Calu3 (cell line): Measurements from ENCODE around the gene TSPAN9. TPM values are rescaled to one million over a fixed set of nuclear protein-coding genes. Genes with fewer than 3 reads are reported as not detected.

Source experiments
- BruUV-seq: library from RNA; stranded (reverse); fragments of 400-500 nt; replicated peaks from 2 replicates; lab custom pipeline; 2021; lab: Mats Ljungman, UMichigan
- CTCF ChIA-PET: fragments of 300-600 bp; sonication (Branson Sonifier 250); formaldehyde crosslinking; loops from one replicate; lab custom pipeline; 2022; ENCODE audit warnings: antibody characterized with exemption; lab: Charles Lee
- DNase-seq: peaks from one replicate; pipeline ENCODE4 v3.0.0; 2022
- H3K27ac Mint-ChIP-seq: one replicate; pipeline ENCODE4 v1.8.0; 2022; ENCODE audit warnings: mixed read lengths; ENCODE audit not compliant: unreplicated experiment
- H3K27me3 Mint-ChIP-seq: one replicate; pipeline ENCODE4 v1.8.0; 2022; ENCODE audit warnings: mixed read lengths; ENCODE audit not compliant: unreplicated experiment
- H3K36me3 Mint-ChIP-seq: one replicate; pipeline ENCODE4 v1.8.0; 2022; ENCODE audit warnings: mild to moderate bottlenecking, moderate library complexity, mixed read lengths; ENCODE audit not compliant: insufficient read depth, unreplicated experiment
- H3K4me1 Mint-ChIP-seq: one replicate; pipeline ENCODE4 v1.8.0; 2022; ENCODE audit warnings: mild to moderate bottlenecking, low read depth, mixed read lengths; ENCODE audit not compliant: unreplicated experiment
- H3K4me3 Mint-ChIP-seq: one replicate; pipeline ENCODE4 v1.8.0; 2022; ENCODE audit warnings: mild to moderate bottlenecking, low read depth, moderate library complexity, mixed read lengths; ENCODE audit not compliant: unreplicated experiment
- H3K9me3 Mint-ChIP-seq: one replicate; pipeline ENCODE4 v1.8.0; 2022; ENCODE audit warnings: low read depth, mixed read lengths; ENCODE audit not compliant: unreplicated experiment
- intact Hi-C: fragments of 100-400 bp; cut with micrococcal nuclease; formaldehyde crosslinking; loops from one replicate; pipeline ENCODE4 v1.10.0; 2022; ENCODE audit not compliant: unreplicated experiment
- total RNA-seq: library from RNA; stranded (reverse); gene quantifications from 2 replicates; pipeline ENCODE4 v1.2.3, GENCODE V29; 2022
- TF ChIP-seq, protein P1 (sequence below): fragments of 200-600 bp; IDR thresholded peaks from one replicate; pipeline ENCODE4 v1.8.0; 2022; ENCODE audit warnings: antibody characterized with exemption; ENCODE audit not compliant: unreplicated experiment

Gene TSPAN9
- total RNA-seq, 1 experiment from 2014 or later = 6.0 TPM

DNA sequence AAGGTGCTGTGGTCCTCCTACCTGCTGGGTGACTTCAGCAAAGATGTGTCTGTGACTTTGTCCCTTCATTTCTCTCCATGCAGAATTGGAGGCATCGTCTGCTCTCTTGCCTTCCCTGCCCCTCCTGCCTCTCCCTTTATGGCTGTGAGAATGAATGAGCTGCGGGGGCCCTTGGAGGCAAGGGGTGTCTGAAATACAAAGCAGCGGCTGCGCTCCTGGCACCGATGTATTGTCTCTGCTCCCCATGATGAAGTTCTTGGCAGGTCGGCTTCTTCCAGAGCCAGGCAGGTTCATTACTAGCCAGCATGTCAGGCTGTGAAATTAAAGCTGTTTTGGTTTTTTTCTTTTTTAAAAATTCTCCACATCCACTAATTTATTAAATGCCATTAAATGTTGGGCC lies 194.5 kb downstream of the TSPAN9 start:
- Mint-ChIP-seq H3K9me3 (no peaks in the 10 kb centered on the region), H3K4me3 (no peak overlapping the region), H3K36me3 (peaks cover 3% of the 10 kb centered on the region), H3K4me1 (peaks cover 16% of the 10 kb centered on the region), H3K27me3 (peaks cover 58% of the 10 kb centered on the region), H3K27ac (no peak overlapping the region)
- no peak for DNase-seq
- CTCF ChIA-PET = interaction anchor here (0.7 to 0.8 kb wide), 2 partner anchors 85 to 92 kb away, joined by 3 to 4 read pairs; no protein-coding TSS in a partner anchor
- intact Hi-C loops = no loop called here
- TF ChIP-seq, protein P1, sequence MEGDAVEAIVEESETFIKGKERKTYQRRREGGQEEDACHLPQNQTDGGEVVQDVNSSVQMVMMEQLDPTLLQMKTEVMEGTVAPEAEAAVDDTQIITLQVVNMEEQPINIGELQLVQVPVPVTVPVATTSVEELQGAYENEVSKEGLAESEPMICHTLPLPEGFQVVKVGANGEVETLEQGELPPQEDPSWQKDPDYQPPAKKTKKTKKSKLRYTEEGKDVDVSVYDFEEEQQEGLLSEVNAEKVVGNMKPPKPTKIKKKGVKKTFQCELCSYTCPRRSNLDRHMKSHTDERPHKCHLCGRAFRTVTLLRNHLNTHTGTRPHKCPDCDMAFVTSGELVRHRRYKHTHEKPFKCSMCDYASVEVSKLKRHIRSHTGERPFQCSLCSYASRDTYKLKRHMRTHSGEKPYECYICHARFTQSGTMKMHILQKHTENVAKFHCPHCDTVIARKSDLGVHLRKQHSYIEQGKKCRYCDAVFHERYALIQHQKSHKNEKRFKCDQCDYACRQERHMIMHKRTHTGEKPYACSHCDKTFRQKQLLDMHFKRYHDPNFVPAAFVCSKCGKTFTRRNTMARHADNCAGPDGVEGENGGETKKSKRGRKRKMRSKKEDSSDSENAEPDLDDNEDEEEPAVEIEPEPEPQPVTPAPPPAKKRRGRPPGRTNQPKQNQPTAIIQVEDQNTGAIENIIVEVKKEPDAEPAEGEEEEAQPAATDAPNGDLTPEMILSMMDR = no peak
- BruUV-seq = no TSS peak

DNA sequence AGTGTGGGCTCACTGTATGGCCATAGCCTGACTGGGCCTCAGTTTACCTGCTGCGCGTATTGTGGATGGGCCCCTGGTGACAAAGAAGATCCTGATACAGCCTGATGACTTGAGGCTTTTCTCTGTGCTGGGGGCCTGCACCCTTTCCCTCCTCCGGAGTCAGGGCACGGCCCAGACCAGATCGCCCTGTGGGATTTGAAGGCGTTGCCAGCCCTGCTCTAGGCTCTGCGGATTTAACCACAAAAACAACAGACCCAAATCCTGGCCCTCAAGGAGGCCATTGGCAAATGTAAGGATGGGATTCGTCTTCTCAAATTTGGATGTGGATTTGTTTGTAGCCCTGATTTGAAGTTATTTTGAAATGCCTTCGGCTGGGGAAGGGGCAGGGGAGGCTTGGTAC lies 195.8 kb downstream of the TSPAN9 start:
- TF ChIP-seq, protein P1 = no peak
- Mint-ChIP-seq H3K27me3 (peaks cover 58% of the 10 kb centered on the region), H3K4me3 (no peak overlapping the region), H3K4me1 (peaks cover 16% of the 10 kb centered on the region), H3K27ac (no peak overlapping the region), H3K36me3 (peaks cover 3% of the 10 kb centered on the region), H3K9me3 (no peaks in the 10 kb centered on the region)
- no TSS peak for BruUV-seq
- CTCF ChIA-PET = interaction anchor here (0.6 to 4.7 kb wide), 3 partner anchors 27 to 136 kb away, joined by 3 to 61 read pairs (median 4); no protein-coding TSS in a partner anchor
- DNase-seq = no peak
- intact Hi-C loops = no loop called here

DNA sequence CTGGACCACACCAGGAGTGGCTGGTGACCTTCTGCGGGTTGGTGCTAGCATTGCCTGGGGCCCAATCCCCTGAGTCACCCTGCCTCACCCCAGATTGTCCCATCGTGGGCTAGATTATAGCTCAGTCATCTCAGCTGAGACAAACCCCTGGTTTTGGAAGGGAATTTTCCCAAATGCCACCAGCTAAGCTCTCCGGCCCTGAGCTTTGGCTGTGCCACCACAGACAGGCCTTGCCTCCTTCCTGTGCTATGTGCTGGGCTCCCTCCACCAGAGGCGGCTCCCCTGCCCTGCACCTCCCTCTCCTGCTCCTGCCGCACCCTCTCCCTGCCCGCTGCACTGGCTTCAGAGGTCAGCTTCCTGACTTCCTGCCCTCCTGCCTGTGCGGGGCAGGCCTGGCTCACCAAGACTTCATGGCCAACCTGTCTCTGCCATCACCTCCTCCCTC lies 196.3 kb downstream of the TSPAN9 start:
- Mint-ChIP-seq H3K27ac (no peak overlapping the region), H3K36me3 (peaks cover 3% of the 10 kb centered on the region), H3K4me1 (peaks cover 16% of the 10 kb centered on the region), H3K9me3 (no peaks in the 10 kb centered on the region), H3K27me3 (peaks cover 58% of the 10 kb centered on the region), H3K4me3 (no peak overlapping the region)
- intact Hi-C loops = no loop called here
- TF ChIP-seq, protein P1 = no peak
- BruUV-seq = no TSS peak
- CTCF ChIA-PET = interaction anchor here (0.6 to 4.7 kb wide), 4 partner anchors 27 to 156 kb away, joined by 3 to 61 read pairs (median 4); no protein-coding TSS in a partner anchor
- DNase-seq = peak; percentile 43

DNA sequence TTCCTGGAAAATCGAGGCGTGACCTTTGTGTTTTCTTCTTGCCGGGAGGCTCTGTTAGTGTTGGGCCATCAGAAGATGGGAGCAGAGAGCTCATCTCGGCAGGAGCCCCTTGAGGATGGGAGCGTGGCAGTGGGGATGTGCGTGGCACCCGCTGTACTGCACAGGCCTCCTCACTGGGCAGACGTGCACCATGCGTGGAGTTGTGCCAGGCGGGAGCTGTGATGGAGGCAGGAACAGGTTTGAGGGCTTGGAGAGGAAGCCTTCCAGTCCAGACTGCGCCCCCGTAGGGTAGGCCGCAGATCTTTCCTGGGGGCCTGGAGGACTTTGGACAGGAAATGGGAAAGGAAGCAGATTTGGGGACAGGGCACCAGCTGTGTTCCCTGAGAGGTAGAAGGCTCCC lies 197.5 kb downstream of the TSPAN9 start:
- TF ChIP-seq, protein P1 = no peak
- Mint-ChIP-seq H3K9me3 (no peaks in the 10 kb centered on the region), H3K4me3 (no peak overlapping the region), H3K4me1 (peaks cover 16% of the 10 kb centered on the region), H3K27me3 (peaks cover 53% of the 10 kb centered on the region), H3K36me3 (peaks cover 3% of the 10 kb centered on the region), H3K27ac (no peak overlapping the region)
- intact Hi-C loops = loop anchor here (1.0 to 2.0 kb wide), 2 partner anchors 139 to 202 kb away; no protein-coding TSS in a partner anchor
- no peak for DNase-seq
- CTCF ChIA-PET = interaction anchor here (0.6 to 4.7 kb wide), 7 partner anchors 12 to 529 kb away, joined by 3 to 61 read pairs (median 8); no protein-coding TSS in a partner anchor
- BruUV-seq = no TSS peak
